Measurements from ENCODE around the gene ULK4. TPM values are rescaled to one million over a fixed set of nuclear protein-coding genes. Genes with fewer than 3 reads are reported as not detected.

ULK4 gene
- total and polyA plus RNA-seq, 12 donors, result 1.6 to 24.5 (median 6.9) TPM

DNA sequence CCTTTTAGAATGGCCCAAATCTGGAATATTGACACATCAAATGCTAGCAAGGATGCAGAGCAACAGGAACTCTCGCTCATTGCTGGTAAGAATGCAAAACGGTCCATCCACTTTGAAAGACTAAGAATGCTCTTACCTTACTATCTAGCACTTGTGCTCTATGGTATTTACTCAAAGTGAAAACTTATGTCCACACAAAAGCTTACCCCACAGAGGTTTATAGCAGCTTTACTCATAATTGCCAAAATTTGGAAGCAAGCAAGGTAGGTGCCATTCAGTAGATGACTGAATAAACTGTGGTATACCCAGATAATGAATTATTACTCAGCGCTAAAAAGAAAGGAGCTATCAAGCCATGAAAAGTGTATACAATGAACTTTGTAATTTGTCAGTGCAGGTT lies 666.2 kb downstream of the ULK4 start:
- no peak overlapping the region for H3K4me3 ChIP-seq
- H3K4me1 ChIP-seq (replicated peaks in 1 of 2), result no peaks in the 10 kb centered on the region
- no peak overlapping the region for H3K27ac ChIP-seq
- no peak for DNase-seq
- intact Hi-C loops (cut with DNase I), result no loop called here
- no peak for TF ChIP-seq POLR2A (IDR thresholded peaks at IDR 0.05)
- TF ChIP-seq, protein P1, sequence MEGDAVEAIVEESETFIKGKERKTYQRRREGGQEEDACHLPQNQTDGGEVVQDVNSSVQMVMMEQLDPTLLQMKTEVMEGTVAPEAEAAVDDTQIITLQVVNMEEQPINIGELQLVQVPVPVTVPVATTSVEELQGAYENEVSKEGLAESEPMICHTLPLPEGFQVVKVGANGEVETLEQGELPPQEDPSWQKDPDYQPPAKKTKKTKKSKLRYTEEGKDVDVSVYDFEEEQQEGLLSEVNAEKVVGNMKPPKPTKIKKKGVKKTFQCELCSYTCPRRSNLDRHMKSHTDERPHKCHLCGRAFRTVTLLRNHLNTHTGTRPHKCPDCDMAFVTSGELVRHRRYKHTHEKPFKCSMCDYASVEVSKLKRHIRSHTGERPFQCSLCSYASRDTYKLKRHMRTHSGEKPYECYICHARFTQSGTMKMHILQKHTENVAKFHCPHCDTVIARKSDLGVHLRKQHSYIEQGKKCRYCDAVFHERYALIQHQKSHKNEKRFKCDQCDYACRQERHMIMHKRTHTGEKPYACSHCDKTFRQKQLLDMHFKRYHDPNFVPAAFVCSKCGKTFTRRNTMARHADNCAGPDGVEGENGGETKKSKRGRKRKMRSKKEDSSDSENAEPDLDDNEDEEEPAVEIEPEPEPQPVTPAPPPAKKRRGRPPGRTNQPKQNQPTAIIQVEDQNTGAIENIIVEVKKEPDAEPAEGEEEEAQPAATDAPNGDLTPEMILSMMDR (IDR thresholded peaks at IDR 0.05), result no peak
- no peaks in the 10 kb centered on the region for H3K9me3 ChIP-seq (replicated peaks in 1 of 3)
- WGBS, 4 donors, result 79 to 97% (median 89%) methylated on average over 3 of the region's 3 CpGs
- no peaks in the 10 kb centered on the region for H3K27me3 ChIP-seq
- no peaks in the 10 kb centered on the region for H3K36me3 ChIP-seq (replicated peaks in 1 of 2)

- intact Hi-C loops (cut with DNase I), result no loop called here
- WGBS, 4 donors, result 12 to 59% (median 40%) methylated on average over 1 of the region's 1 CpG
- peak in 2 of 7 donors; percentile 15 to 20 for DNase-seq
These were observed 668.7 kb downstream of the ULK4 start for GRCh38 chr3:41293169-41293681.

DNA sequence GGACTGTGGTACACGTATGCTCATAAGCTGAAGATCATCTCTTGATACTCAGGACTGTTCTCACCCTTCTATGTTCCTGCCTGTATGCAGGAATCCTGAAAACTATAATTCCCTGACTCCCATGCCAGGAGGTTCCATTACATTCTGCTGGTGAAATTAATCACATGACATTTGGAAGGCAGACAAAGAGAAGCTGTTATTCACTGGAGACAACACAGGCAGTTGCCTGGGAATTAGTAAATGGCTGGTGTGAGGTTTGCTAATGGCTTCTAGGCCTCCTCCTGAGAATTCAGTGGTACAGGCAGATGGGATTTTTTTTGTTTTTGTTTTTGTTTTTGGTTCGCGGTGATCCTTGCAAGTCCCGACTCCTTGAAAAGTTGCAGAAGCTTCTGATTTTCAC lies 671.2 kb downstream of the ULK4 start:
- Histone ChIP-seq H3K9me3 (replicated peaks in 1 of 3) (no peaks in the 10 kb centered on the region), H3K36me3 (replicated peaks in 1 of 2) (no peaks in the 10 kb centered on the region), H3K27me3 (no peaks in the 10 kb centered on the region), H3K4me3 (no peak overlapping the region), H3K27ac (no peak overlapping the region), H3K4me1 (replicated peaks in 1 of 2) (no peaks in the 10 kb centered on the region)
- TF ChIP-seq, protein P1 (IDR thresholded peaks at IDR 0.05), result no peak
- TF ChIP-seq POLR2A (IDR thresholded peaks at IDR 0.05), result no peak
- 92 to 95% (median 93%) methylated on average over 4 of the region's 4 CpGs for WGBS, 4 donors
- intact Hi-C loops (cut with DNase I), result no loop called here
- no peak for DNase-seq

More at GRCh38 chr3:41293169-41293681, 668.7 kb downstream of the ULK4 start:
- Histone ChIP-seq H3K36me3 (replicated peaks in 1 of 2) (no peaks in the 10 kb centered on the region), H3K27ac (no peak overlapping the region), H3K27me3 (no peaks in the 10 kb centered on the region), H3K4me3 (no peak overlapping the region), H3K9me3 (replicated peaks in 1 of 3) (no peaks in the 10 kb centered on the region), H3K4me1 (replicated peaks in 1 of 2) (no peaks in the 10 kb centered on the region)
- no peak for TF ChIP-seq POLR2A (IDR thresholded peaks at IDR 0.05)
- TF ChIP-seq, protein P1 (IDR thresholded peaks at IDR 0.05), result no peak

- WGBS, 4 donors, result 93 to 100% (median 98%) methylated on average over 2 of the region's 2 CpGs
- Histone ChIP-seq H3K27me3 (no peaks in the 10 kb centered on the region), H3K4me1 (replicated peaks in 1 of 2) (no peaks in the 10 kb centered on the region), H3K27ac (no peak overlapping the region), H3K36me3 (replicated peaks in 1 of 2) (no peaks in the 10 kb centered on the region), H3K9me3 (replicated peaks in 1 of 3) (no peaks in the 10 kb centered on the region), H3K4me3 (no peak overlapping the region)
- intact Hi-C loops (cut with DNase I), result no loop called here
- TF ChIP-seq, protein P1 (IDR thresholded peaks at IDR 0.05), result no peak
- TF ChIP-seq POLR2A (IDR thresholded peaks at IDR 0.05), result no peak
- no peak for DNase-seq
These were observed 671.6 kb downstream of the ULK4 start for GRCh38 chr3:41290306-41290705.
